Measurements from ENCODE around the gene ATP11A.

The ATP11A gene

GRCh38 chr13:112709825-112710783 lies 20.3 kb downstream of the ATP11A start:
- Mint-ChIP-seq H3K27me3 (no peaks in the 10 kb centered on the region), H3K27ac (no peak overlapping the region), H3K4me1 (peaks cover 23% of the 10 kb centered on the region), H3K4me3 (no peak overlapping the region), H3K9me3 (no peaks in the 10 kb centered on the region)
- ATAC-seq (no peak), DNase-seq (no peak)

DNA sequence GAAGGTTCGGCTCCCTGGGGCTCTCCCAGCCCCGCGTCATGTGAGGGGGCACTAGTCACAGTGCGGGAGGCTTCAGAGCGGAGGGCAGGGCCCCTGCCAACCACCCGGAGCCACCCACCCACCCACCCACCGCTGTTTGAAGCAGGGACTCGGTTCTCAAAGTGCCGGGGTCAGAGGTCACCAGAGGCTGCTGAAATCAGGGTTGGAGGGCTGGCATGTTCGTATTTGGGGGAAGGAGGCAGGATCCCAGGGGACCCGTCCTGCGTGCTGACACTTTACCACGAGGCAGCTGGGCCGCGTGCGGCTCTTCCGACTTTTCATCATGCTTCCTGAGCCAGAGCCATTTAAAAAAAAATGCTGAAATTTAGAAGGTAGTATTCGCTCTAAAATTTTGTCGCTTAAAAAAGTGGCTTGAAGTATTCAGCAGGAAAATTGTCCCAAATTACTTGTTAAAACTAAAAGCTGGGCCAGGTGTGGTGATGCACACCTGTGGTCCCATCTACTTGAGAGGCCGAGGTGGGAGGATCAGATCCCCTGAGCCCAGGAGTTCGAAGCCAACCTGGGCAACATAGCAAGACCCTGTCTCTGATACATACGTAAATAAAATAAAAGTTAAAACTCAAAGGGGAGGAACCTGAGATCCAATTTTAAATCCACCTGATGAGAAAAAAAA lies 21.2 kb downstream of the ATP11A start:
- H3K4me3 Mint-ChIP-seq = no peak overlapping the region
- no peaks in the 10 kb centered on the region for H3K9me3 Mint-ChIP-seq
- peaks cover 24% of the 10 kb centered on the region for H3K4me1 Mint-ChIP-seq
- DNase-seq (no peak), ATAC-seq (no peak)
- H3K27ac Mint-ChIP-seq = no peak overlapping the region
- H3K27me3 Mint-ChIP-seq = no peaks in the 10 kb centered on the region

- H3K27me3 Mint-ChIP-seq = no peaks in the 10 kb centered on the region
- H3K9me3 Mint-ChIP-seq = no peaks in the 10 kb centered on the region
- no peak overlapping the region for H3K4me3 Mint-ChIP-seq
- H3K27ac Mint-ChIP-seq = no peak overlapping the region
- no peak for ATAC-seq
- H3K4me1 Mint-ChIP-seq = peaks cover 24% of the 10 kb centered on the region
- no peak for DNase-seq
Measured at GRCh38 chr13:112711528-112712265, 21.9 kb downstream of the ATP11A start.

- peak overlapping the region in 1 of 2 donors; percentile 19 for H3K27ac Mint-ChIP-seq
- H3K4me1 Mint-ChIP-seq = peaks cover 24% of the 10 kb centered on the region
- no peaks in the 10 kb centered on the region for H3K27me3 Mint-ChIP-seq
Measured at GRCh38 chr13:112712451-112713207, 22.8 kb downstream of the ATP11A start.

DNA sequence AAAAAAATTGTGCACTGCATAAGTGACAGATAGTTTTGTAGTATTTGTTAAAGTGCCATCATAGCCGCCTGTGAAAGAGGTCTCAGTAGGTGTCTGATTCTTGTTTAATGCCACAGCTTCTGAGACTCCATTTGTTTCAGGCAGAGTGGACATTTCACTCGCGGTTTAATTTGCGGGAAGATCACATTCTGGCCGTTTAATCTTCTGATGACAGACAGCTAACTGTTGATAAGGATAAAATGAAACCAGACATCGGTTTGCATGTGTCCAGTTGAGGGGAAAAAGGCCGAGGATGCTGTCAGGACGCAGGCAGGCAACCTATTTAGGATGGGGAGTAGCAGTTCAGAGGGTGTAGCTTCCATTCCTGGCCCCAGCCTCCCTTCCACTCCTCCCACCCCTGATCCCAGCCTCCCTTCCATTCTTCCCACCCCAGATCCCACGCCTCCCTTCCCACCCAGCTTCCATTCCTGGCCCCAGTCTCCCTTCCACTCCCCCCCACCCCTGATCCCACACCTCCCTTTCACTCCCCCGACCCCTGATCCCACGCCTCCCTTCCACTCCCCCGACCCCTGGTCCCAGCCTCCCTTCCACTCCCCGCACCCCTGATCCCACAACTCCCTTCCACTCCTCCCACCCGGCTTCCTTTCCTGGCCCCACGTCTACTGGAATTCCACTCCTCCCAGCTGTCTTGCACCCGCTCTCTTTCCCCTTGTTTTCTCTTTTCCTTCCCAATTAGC lies 23.8 kb downstream of the ATP11A start:
- H3K9me3 Mint-ChIP-seq = no peaks in the 10 kb centered on the region
- no peaks in the 10 kb centered on the region for H3K27me3 Mint-ChIP-seq
- DNase-seq (no peak), ATAC-seq (peak; percentile 52)
- no peak overlapping the region for H3K27ac Mint-ChIP-seq
- H3K4me1 Mint-ChIP-seq = peaks cover 24% of the 10 kb centered on the region
- no peak overlapping the region for H3K4me3 Mint-ChIP-seq

More at GRCh38 chr13:112712451-112713207, 22.8 kb downstream of the ATP11A start:
- Mint-ChIP-seq H3K9me3 (no peaks in the 10 kb centered on the region), H3K4me3 (no peak overlapping the region)
- ATAC-seq (no peak), DNase-seq (no peak)

GRCh38 chr13:112714376-112715174 lies 24.7 kb downstream of the ATP11A start:
- Mint-ChIP-seq H3K27ac (no peak overlapping the region), H3K27me3 (no peaks in the 10 kb centered on the region), H3K4me3 (no peak overlapping the region), H3K9me3 (no peaks in the 10 kb centered on the region), H3K4me1 (peaks cover 24% of the 10 kb centered on the region)
- DNase-seq (no peak), ATAC-seq (no peak)

DNA sequence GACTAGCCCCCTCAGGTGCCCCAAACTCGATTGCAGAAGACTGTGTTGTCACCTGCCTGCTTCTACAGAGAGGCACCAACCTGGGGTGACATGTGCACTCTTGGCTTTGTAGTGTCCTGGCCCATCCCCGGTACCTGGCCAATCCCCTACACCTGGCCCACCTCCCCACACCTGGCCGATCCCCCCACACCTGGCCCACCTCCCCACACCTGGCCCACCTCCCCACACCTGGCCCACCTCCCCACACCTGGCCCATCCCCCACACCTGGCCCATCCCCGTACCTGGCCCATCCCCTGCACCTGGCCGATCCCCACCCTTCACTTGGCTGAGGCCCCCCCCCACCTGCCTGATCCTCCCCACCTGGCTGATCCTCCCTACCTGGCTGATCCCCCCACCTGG lies 25.4 kb downstream of the ATP11A start:
- Mint-ChIP-seq H3K4me3 (no peak overlapping the region), H3K4me1 (peaks cover 21% of the 10 kb centered on the region), H3K9me3 (no peaks in the 10 kb centered on the region), H3K27ac (no peak overlapping the region), H3K27me3 (no peaks in the 10 kb centered on the region)
- ATAC-seq (peak; percentile 44), DNase-seq (no peak)

GRCh38 chr13:112715715-112716460 lies 26.1 kb downstream of the ATP11A start:
- Mint-ChIP-seq H3K27me3 (no peaks in the 10 kb centered on the region), H3K9me3 (no peaks in the 10 kb centered on the region), H3K27ac (no peak overlapping the region), H3K4me3 (no peak overlapping the region), H3K4me1 (peaks cover 17% of the 10 kb centered on the region)
- ATAC-seq (no peak), DNase-seq (no peak)

GRCh38 chr13:112716461-112716820 lies 26.6 kb downstream of the ATP11A start:
- Mint-ChIP-seq H3K27ac (no peak overlapping the region), H3K4me3 (no peak overlapping the region), H3K27me3 (no peaks in the 10 kb centered on the region), H3K9me3 (no peaks in the 10 kb centered on the region), H3K4me1 (peaks cover 13% of the 10 kb centered on the region)
- ATAC-seq (no peak), DNase-seq (no peak)

DNA sequence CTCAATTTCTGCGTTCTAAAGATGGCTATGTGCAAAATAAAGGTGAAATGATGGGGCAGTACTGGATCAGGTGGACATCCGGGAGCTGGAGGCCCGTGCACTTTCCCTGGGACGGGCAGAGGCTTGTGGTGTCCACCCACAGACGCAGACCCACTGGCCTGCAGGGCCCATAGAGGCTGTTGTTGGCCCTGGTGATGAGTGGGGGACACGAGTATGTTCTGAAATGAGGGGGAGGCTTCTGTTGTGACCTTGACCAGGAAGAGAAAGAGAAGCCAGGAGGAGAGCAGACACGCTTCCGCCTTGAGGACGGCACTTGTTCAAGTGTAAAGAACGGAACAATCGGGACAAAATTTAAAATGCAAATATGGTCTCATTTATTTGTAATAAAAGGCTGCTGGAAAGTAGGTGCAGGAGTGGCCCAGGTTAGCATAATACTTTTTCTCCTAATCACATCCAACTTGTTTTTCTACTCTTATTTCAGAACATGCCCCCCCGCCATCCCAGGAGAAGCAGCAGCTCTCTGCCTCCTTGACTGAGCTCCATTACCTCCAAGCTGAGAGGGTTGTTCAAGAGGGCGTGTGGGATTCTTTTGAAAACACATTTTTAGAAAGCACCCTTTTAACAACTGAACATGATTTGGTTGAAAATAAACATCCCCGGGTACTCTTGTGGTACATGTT lies 27.1 kb downstream of the ATP11A start:
- Mint-ChIP-seq H3K27me3 (no peaks in the 10 kb centered on the region), H3K4me1 (peaks cover 8% of the 10 kb centered on the region), H3K9me3 (no peaks in the 10 kb centered on the region), H3K4me3 (no peak overlapping the region), H3K27ac (peak overlapping the region in 1 of 2 donors; percentile 40)
- no peak for ATAC-seq
- DNase-seq = no peak

DNA sequence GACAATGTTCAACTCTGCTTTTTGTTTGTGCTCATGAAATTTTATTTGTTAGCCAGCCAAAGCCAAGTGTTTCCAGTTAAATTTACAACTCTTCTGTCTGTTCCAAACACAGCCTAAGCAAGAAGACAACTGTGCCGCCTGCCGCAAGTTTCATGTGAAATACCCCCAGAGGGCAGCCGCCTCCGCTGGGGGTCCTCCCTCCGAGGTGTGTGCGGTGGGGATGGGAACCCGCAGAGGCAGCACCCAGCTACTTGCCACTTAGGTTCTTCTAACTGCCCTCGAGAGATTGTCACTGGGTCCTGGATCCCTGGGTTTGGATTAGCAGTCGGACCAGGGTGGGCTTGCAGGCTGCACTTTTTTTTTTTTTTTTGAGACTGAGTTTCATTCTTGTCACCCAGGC lies 28.5 kb downstream of the ATP11A start:
- Mint-ChIP-seq H3K27ac (no peak overlapping the region), H3K4me1 (peaks cover 16% of the 10 kb centered on the region), H3K4me3 (no peak overlapping the region), H3K27me3 (no peaks in the 10 kb centered on the region), H3K9me3 (no peaks in the 10 kb centered on the region)
- DNase-seq = no peak
- ATAC-seq = no peak

DNA sequence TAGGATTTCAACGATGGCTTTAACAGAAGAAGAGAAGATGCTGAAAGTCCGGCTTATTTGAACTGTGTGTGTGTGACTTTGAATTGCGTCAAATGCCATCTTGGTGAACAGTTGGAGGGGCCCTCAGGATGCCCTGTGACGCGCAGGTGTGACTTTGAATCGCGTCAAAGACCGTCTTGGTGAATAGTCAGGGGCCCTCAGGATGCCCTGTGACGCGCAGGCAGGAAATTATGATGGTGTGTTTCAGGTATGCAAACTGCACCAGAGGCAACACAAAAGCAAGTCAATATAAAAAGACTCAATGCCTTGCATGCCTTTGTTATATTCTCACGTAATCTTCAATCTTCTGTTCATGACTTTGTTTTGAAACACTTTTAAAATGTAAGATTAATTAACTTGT lies 29.2 kb downstream of the ATP11A start:
- Mint-ChIP-seq H3K4me3 (no peak overlapping the region), H3K9me3 (no peaks in the 10 kb centered on the region), H3K4me1 (peaks cover 21% of the 10 kb centered on the region), H3K27ac (no peak overlapping the region), H3K27me3 (no peaks in the 10 kb centered on the region)
- no peak for ATAC-seq
- no peak for DNase-seq

GRCh38 chr13:112719556-112719955 lies 29.7 kb downstream of the ATP11A start:
- Mint-ChIP-seq H3K4me3 (no peak overlapping the region), H3K9me3 (no peaks in the 10 kb centered on the region), H3K27ac (no peak overlapping the region), H3K27me3 (no peaks in the 10 kb centered on the region), H3K4me1 (peaks cover 25% of the 10 kb centered on the region)
- ATAC-seq (no peak), DNase-seq (no peak)

Measured in stimulated activated naive CD8-positive, alpha-beta T cell treated with anti-CD3 and anti-CD28 coated beads, Interleukin-15, amount 100 ng/mL, for 72 hours (primary cell).